Motor neuron (in vitro differentiated cells): ENCODE measurements around the gene FTMT. TPM values are rescaled to one million over a fixed set of nuclear protein-coding genes. Genes with fewer than 3 reads are reported as not detected.

Source experiments
- ATAC-seq, 8 experiments: fragments of 200-7000 bp; cut with Tn5 transposase; replicated peaks in 6 of 8; 2 replicates each; pipeline ENCODE4 v1.8.0; 2021; ENCODE audit warnings: mild to moderate bottlenecking in 8 of 8, moderate library complexity in 8 of 8
- H3K27ac ChIP-seq, 2 donors: fragments of 250-450 bp; sonication (Bioruptor Pico); 2 replicates each; pipeline ENCODE4 v1.9.0; 2021; ENCODE audit warnings: antibody characterized with exemption in 2 of 2, mild to moderate bottlenecking in 2 of 2, moderate library complexity in 1 of 2
- H3K4me1 ChIP-seq, 2 donors: fragments of 250-450 bp; sonication (Bioruptor Pico); replicated peaks in 1 of 2; 2 replicates each; pipeline ENCODE4 v1.6.1; 2021; ENCODE audit warnings: antibody characterized with exemption in 2 of 2, mild to moderate bottlenecking in 2 of 2, moderate library complexity in 1 of 2
- H3K4me3 ChIP-seq, 5 donors: fragments of 250-450 bp; sonication (Bioruptor Pico); 2 replicates each; pipeline ENCODE4 v1.9.0; 2021; ENCODE audit warnings: antibody characterized with exemption in 5 of 5, mild to moderate bottlenecking in 5 of 5, moderate library complexity in 4 of 5
- WGBS, 10 experiments: fragments of 450-650 bp; shearing (Covaris generic); methylation state at CpG; one replicate each; pipeline ENCODE4 v1.0.0; 2022; 5-methylcytosine and 5-hydroxymethylcytosine counted together
- in situ Hi-C, 9 experiments: fragments of 400-800 bp; cut with MboI; loops; one replicate each; pipeline ENCODE4 v1.15.0; 2021; ENCODE audit warnings: low sequenced_read_pairs in 9 of 9, low pct_unique_long_range_greater_than_20kb in 2 of 9; ENCODE audit not compliant: unreplicated experiment in 9 of 9
- total RNA-seq, 8 experiments: library from RNA; unstranded; fragments of 300-600 nt; gene quantifications; 2 replicates each; pipeline versions ENCODE4 v1.2.3 to v1.2.4, GENCODE V29; 2022

Gene FTMT
- total RNA-seq, 8 experiments from 2014 or later, result 0.57 TPM; not detected in 7

- in situ Hi-C loops, result loop anchor here in 2 of 9 experiments (25.0 kb wide), 1 partner anchor 233 kb away; no protein-coding TSS in a partner anchor
- H3K27ac ChIP-seq, result no peak overlapping the region
- no peaks in the 10 kb centered on the region for H3K4me1 ChIP-seq
- WGBS, 10 experiments, result 39 to 79% (median 60%) methylated on average over 1 to 2 of the region's 2 CpGs
- no peak overlapping the region for H3K4me3 ChIP-seq
- no peak for ATAC-seq
Observed at GRCh38 chr5:121870489-121870888, 18.8 kb downstream of the FTMT start.

GRCh38 chr5:121872856-121873255, 21.2 kb downstream of the FTMT start:
- no peak overlapping the region for H3K27ac ChIP-seq
- in situ Hi-C loops, result loop anchor here in 2 of 9 experiments (25.0 kb wide), 1 partner anchor 236 kb away; no protein-coding TSS in a partner anchor
- no peaks in the 10 kb centered on the region for H3K4me1 ChIP-seq
- ATAC-seq, result no peak
- 5 to 100% (median 78%) methylated on average over 1 to 2 of the region's 2 CpGs; no CpG with 5 or more reads in 1 of the 10 experiments for WGBS, 10 experiments
- H3K4me3 ChIP-seq, result no peak overlapping the region

DNA sequence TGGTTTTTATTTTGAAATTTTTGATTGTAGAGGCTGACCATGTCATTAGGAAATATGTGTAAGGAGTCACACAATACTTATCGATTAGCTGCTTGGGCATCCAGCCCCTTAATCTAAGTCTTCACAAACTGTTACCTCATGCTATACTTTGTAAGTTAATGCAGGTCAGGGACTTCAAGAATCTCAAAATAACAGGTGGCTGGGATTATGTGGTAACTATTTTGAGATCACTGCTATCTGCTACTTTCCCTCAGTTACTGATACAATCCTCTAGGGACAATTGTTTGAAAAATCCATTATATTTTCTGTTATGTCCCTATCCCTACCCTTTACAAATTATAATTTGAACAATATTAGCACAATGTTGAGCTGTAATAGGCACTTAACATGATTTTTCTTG, 21.7 kb downstream of the FTMT start:
- H3K4me1 ChIP-seq, result no peaks in the 10 kb centered on the region
- H3K4me3 ChIP-seq, result no peak overlapping the region
- no peak for ATAC-seq
- in situ Hi-C loops, result loop anchor here in 2 of 9 experiments (25.0 kb wide), 1 partner anchor 236 kb away; no protein-coding TSS in a partner anchor
- 0 to 100% (median 59%) methylated on average over 1 of the region's 1 CpG; no CpG with 5 or more reads in 2 of the 10 experiments for WGBS, 10 experiments
- H3K27ac ChIP-seq, result no peak overlapping the region

GRCh38 chr5:121885630-121886029, 33.9 kb downstream of the FTMT start:
- ATAC-seq, result no peak
- Histone ChIP-seq H3K4me1 (peaks cover 0 to 4% of the 10 kb centered on the region in 2 donors), H3K27ac (no peak overlapping the region), H3K4me3 (no peak overlapping the region)
- in situ Hi-C loops, result loop anchor here in 1 of 9 experiments (25.0 kb wide), 1 partner anchor 1073 kb away; no protein-coding TSS in a partner anchor
- 10 to 100% (median 90%) methylated on average over 1 to 2 of the region's 2 CpGs; no CpG with 5 or more reads in 1 of the 10 experiments for WGBS, 10 experiments

GRCh38 chr5:121887727-121888126, 36.0 kb downstream of the FTMT start:
- no peak overlapping the region for H3K4me3 ChIP-seq
- H3K27ac ChIP-seq, result no peak overlapping the region
- H3K4me1 ChIP-seq, result no peaks in the 10 kb centered on the region
- ATAC-seq, result no peak
- in situ Hi-C loops, result loop anchor here in 1 of 9 experiments (25.0 kb wide), 1 partner anchor 1075 kb away; no protein-coding TSS in a partner anchor

- 14 to 100% (median 74%) methylated on average over 1 to 10 of the region's 11 CpGs; no CpG with 5 or more reads in 2 of the 10 experiments for WGBS, 10 experiments
- in situ Hi-C loops, result loop anchor here in 1 of 9 experiments (25.0 kb wide), 1 partner anchor 1078 kb away; no protein-coding TSS in a partner anchor
- no peak overlapping the region for H3K27ac ChIP-seq
- H3K4me3 ChIP-seq, result no peak overlapping the region
- no peak for ATAC-seq
- no peaks in the 10 kb centered on the region for H3K4me1 ChIP-seq
Observed at GRCh38 chr5:121890297-121890858, 38.7 kb downstream of the FTMT start.

- in situ Hi-C loops, result loop anchor here in 1 of 9 experiments (25.0 kb wide), 1 partner anchor 1085 kb away; no protein-coding TSS in a partner anchor
- H3K4me1 ChIP-seq, result no peaks in the 10 kb centered on the region
- WGBS, 10 experiments, result 44 to 100% (median 82%) methylated on average over 1 to 5 of the region's 5 CpGs; no CpG with 5 or more reads in 1 of the 10 experiments
- ATAC-seq, result no peak
- H3K27ac ChIP-seq, result no peak overlapping the region
- no peak overlapping the region for H3K4me3 ChIP-seq
Observed at GRCh38 chr5:121897341-121897740, 45.7 kb downstream of the FTMT start.

DNA sequence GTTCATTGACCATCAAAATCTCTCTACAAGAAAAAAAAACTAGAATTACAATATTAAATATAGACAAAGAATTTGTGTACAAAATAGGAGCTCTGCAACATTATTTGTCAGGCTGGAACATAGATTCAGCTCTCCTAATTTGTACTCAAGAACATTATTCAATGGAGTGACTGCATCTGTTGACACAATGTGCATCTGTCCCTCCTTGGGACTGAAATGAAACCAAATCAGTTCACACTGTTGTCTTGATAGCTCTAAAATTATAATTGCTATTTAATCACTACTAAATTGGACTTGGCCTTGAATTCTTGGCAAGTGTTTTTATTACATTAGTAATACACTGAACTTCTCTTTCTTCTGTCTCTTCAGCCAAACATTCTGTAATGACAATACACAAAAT, 47.7 kb downstream of the FTMT start:
- no peak overlapping the region for H3K4me3 ChIP-seq
- no peak for ATAC-seq
- in situ Hi-C loops, result loop anchor here in 1 of 9 experiments (25.0 kb wide), 1 partner anchor 1087 kb away; no protein-coding TSS in a partner anchor
- H3K27ac ChIP-seq, result no peak overlapping the region
- no peaks in the 10 kb centered on the region for H3K4me1 ChIP-seq

Other genes starting within 250 kb of the FTMT start
- gene SRFBP1, start 110.1 kb downstream of the FTMT start, total RNA-seq, result 10 to 100 TPM; 11.6 to 25.7 (median 14.5) TPM
- gene LOX, start 226.4 kb downstream of the FTMT start, total RNA-seq, result 100 to 1,000 TPM in 3 of 8 experiments, 10 to 100 TPM in 2, 1 to 10 TPM in 3; 1.0 to 147 (median 15.5) TPM